A673 (cell line): ENCODE results near the gene ADAMTS5.

Source experiments
- CTCF ChIP-seq: fragments of 300-800, 200-600 bp; sonication (generic); conservative IDR thresholded peaks from 2 replicates; pipeline ENCODE4 v1.5.1; 2017; ENCODE audit warnings: low read depth, mild to moderate bottlenecking, antibody characterized with exemption, low read length, moderate library complexity, mixed read lengths
- EZH2 ChIP-seq: fragments of 200-600 bp; sonication (generic); IDR thresholded peaks from 2 replicates; pipeline ENCODE4 v1.6.1; 2017; ENCODE audit warnings: borderline replicate concordance, low read depth, mild to moderate bottlenecking, mixed read lengths, antibody characterized with exemption, low read length; ENCODE audit not compliant: poor library complexity, severe bottlenecking

DNA sequence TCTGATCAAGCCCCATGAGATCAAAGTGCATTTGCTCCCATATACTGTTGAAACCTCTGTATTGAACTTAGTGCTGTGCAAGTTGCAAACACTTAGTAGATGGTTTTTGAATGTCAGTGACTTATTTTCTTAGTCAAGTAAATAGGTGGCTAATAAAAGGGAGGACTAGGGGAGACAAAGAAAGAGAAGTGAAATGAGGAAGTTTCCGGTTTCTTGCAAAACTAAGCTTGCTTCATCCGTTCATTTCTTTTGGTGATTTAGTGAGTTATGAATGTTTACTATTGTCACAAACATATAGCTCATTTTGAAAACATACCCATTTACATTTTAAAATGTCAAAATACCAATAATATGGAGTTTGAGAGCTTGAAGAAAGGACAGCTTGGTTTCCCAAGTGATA lies 23.0 kb downstream of the ADAMTS5 start:
- TF ChIP-seq EZH2 (no peak), CTCF (no peak)
